Activated T-cell treated with anti-CD3 and anti-CD28 coated beads for 24 hours (primary cell): ENCODE results near the gene PLD3.
"Not testable (repeated sequence)": the region's sequence is repeated elsewhere in the genome, so short reads cannot be mapped to it uniquely, and the experiment has no call there.

Experiments used
- DNase-seq: peaks from one replicate; pipeline ENCODE4 v3.0.0-alpha.2; 2020; ENCODE audit warnings: low read depth

The PLD3 gene

GRCh38 chr19:40389404-40390083, 41.0 kb downstream of the PLD3 start:
- DNase-seq, result no peak

DNA sequence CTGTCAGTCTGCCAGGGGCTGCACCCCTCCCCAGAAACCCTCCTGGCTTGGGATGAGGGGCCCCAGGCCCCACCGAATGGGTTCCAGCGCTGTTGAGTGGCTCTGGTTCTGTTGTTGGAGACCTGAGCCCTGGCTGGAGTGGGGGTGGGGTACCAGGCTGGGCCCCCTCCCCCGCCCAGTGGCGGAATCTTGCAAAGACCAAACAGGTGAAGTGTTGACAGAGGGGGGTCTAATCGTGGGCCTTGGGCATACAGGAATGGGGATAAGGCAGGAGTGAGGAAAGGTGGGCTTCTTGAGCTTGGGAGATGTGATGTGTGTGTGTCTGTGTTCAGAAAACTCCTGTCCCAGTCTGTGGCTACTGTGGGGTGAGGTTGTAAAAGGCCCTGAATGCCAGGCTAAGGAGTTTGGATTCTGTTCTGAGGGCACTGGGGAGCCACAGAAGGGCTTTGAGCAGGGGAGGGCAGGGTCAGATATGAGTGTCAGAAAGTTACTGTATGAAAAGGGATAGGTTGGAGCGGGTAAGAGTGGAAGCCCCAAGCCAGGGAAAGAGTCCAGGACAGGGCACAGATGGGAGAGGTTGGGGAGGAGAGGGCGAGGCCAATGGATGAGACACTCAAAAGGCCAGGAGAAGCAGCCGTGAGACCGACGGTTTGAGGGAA, 41.7 kb downstream of the PLD3 start, which contains the start of gene HIPK4:
Gene HIPK4, minus strand, starts transcription at position 98 of the 659 bp plus-strand sequence. CDS start 279 bp downstream, outside the sequence.
- no peak for DNase-seq

GRCh38 chr19:40392123-40392522, 43.6 kb downstream of the PLD3 start:
- DNase-seq, result no peak

DNA sequence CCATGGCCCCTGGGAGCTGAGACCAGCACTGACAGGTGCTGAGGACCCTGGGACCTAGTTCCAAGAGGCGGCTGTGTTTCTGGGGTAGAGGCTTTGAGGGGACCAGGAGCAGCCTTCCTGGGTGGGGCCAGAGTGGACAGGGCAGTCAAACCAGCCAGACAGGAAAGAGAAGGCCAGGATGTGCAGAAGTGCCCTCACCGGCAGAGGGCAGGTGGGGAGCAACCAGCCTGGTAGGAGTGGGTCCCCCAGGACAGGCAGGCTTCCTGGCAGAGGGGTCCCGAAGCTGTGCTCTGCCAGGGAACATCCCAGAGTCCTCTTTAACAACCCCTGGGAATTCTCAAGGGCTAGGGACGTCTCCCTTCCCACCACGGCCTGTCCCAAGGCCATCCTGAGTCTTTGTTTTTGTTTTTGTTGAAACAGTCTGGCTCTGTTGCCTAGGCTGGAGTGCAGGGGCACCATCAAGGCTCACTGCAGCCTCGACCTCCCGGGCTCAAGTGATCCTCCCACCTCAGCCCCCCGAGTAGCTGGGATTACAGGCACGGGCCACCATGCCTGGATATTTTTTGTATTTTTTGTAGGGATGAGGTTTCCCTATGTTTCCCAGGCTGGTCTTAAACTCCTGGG, 44.5 kb downstream of the PLD3 start:
- no peak for DNase-seq

DNA sequence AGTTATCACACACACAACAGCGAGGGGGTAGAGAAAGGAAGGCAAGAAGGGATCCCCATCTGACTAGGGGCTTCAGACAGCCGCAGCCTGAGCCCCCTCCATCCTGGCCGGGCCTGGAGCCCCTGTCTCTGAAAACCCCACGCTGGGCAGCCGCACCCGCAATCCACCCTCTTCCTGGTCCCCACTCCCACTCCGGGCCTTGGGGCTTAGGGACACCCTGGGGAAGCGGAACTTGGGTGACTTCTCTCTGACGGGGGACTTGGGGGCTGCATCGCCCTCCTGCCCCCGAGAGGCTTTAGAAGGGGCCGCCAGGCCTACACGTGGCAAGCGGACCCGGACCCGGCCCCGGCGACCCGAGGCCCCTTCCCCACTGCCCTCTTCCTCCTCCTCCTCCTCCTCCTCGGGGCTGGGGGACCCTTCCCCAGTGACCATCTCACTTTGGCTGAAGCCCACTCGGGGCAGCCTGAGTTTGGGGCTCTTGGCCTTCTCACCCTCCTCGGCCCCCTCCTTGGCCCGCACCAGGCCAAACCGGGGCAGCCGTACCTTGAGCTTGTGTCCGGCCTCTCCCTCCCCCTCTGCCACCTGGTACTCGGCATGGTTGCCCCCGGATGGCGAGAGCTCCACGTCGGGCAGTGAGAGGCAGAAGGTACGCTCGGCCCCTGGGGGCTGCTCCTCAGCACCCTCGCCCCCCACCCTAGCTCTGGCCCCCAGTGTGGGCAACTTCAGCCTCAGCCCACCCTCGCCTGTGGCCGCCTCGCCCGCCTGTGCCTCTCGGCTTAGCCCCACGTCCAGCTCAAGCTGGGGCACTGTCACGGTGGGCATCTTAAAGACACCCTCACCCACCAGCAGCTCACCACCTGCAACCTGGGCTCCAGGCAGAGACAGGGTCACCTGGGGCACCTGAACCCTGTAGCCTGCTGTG, 45.7 kb downstream of the PLD3 start:
- no peak for DNase-seq

DNA sequence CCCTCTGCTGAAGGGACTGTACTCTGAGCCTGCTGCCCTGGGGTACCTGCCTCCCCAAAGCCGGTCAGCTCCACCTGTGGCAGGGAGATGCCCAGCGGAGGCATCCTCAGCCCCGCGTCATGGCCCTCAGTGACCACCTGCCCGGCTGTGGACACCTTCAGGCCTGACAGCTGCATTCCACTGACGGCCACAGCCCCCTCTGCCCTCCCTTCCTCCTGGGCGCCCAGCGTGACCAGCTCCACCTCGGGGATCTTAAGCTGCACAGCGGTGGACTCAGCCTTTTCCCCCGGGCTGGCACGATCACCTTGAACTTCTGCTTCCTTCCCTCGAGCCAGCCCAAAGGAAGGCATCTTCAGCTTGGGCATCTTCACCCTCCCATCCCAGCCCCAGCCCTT, 46.3 kb downstream of the PLD3 start:
- DNase-seq, result no peak

- no peak for DNase-seq
Observed at GRCh38 chr19:40395956-40396355, 47.5 kb downstream of the PLD3 start.

DNA sequence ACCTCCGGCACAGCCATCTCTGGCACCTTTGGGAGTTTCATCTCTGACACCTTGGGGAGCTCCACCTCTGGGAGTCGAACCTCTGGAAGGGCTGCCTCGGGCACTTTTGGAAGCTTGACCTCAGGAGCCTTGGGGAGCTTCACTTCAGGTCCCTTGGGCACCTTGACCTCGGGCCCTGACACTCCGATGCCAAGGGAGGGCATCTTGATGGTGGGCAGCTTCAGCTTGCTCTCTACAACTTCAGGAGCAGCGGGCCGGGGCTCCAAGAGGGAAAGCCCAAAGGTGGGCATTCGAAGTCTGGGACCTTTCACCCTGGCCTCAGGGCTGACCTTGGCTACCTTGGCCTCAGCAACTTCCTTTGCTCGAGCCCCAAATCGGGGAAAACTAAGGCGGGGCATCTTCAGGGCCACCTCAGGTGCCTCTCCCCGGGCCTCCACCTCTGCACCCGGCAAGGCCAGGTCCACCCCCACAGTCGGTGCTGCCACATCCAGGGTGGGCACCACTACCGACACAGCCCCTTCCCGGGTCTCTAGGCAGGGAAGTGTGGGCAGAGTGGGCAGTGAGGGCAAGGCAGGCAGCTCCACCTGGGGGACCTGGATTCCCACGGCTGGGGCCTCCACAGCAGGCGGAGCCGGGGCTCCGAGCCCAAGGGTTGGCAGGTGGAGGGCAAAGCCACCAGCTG, 48.5 kb downstream of the PLD3 start:
- no peak for DNase-seq

GRCh38 chr19:40397568-40397906, 49.0 kb downstream of the PLD3 start:
- no peak for DNase-seq

DNA sequence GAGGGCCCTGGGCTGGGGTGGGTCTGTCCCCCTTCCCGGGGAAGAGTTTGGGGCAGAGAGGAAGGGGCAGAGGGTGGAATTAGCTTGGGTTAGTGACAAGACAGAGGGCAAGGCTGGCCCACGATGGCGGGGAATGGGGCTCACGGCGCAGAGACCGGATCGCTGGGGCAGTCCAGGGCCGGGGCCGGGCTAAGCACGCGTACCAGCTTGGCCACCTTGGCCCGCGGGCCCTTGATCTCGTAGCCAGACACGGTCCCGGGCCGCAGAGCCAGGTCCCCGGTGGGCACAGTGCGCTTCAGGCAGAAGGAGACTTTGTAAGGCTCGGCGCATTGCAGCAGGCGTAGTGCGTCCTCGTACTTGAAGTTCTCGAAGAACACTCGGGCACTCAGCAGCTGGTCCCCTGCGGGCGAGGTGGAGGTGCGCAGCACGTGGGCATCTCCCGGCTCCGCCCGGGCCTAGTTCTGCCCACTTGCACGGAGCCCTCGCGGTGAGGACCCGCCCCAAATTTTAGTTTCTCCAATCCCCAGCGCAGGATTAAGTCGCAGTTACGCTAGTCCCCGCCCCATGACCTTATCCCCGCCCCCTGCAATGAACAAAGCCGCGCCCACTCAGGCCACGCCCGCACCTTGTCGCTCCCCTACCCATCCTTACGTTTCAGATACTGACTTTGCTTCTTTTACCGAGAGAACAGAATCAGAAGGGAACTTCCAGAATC, 50.1 kb downstream of the PLD3 start:
- peak; percentile 55 for DNase-seq

- no peak for DNase-seq
Observed at GRCh38 chr19:40400559-40400958, 52.1 kb downstream of the PLD3 start.

DNA sequence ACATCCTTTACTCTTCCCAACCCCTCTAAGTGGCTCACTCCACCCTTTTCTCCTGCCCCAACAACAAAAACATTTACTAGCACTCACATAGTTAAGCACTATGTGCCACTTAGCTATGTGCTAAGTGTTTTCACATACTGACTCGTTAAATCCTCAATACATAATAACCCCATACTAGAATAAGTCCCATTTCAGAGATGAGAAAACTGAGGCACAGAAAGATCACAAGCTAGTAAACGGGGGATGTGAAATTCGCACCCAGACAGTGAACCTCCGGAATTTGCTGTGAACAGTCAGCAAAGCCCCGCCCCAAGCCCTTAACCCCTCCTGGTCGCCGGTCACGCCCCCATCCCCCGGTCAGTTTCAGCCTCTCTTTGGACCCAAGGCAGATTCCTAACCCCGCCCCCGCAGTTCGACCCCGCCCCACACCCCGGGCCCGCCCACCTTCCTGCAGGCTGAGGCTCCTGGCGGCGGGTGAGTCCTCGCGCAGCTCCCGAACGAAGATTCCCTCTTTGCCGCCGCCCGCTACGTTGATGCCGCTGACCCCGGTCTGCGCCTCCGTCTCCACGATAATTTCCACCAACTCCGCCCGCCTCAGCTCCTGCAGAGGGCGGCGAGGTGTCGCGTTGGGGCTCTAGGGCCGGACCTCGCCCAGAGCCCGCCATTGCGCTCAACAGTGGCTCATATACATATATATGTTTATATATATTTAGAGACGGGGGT, 54.9 kb downstream of the PLD3 start:
- DNase-seq, result peak; percentile 74

- DNase-seq, result no peak
Observed at GRCh38 chr19:40407714-40408597, 59.5 kb downstream of the PLD3 start.

DNA sequence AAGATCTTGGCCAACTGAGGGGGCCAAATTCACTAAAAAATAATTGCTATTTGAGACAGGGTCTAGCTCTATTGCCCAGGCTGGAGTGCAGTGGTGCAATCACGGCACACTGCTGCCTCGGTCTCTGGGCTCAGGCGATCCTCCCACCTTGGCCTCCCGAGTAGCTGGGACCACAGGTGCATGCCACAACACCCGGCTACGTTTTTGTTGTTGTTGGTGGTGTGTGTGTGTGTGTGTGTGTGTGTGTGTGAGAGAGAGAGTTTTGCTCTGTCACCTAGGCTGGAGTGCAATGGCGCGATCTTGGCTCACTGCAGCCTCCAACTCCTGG, 60.1 kb downstream of the PLD3 start:
- DNase-seq, result not testable (repeated sequence)

- DNase-seq, result no peak
Observed at GRCh38 chr19:40410030-40410389, 61.5 kb downstream of the PLD3 start.

DNA sequence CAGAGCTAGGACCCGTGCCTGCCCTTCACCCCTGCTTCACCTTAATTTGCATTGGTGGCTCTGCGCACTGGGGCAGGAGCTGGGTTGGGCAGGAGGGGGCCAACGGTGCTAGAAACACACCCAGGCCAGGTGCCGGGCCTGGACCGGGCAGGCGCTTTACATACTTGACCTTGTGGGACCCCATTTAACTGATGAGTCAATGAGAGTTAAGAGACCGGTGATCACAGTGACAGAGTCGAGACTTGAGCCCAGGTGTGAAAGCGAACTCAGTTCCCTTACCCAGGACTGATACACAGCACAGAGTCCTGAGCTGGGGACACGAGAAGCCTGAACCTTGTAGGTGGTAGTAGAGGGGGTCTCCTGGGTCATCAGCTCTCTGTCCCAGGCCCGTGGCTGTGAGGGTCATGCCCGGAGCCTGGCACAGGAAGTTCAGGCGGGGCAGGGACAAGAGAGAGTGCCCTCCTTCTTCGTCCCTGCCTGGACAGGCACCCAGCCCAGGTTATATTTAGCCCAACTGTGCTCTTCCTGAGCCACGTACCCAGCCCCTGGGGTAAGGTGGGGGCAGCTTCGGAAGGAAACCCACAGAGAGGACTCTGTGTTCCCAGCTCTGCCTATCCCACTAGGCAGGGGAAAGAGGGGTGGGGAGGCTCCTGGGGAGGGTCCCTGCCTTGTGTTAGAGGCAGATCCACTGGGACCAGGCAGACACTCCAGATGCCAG, 62.8 kb downstream of the PLD3 start:
- no peak for DNase-seq

DNA sequence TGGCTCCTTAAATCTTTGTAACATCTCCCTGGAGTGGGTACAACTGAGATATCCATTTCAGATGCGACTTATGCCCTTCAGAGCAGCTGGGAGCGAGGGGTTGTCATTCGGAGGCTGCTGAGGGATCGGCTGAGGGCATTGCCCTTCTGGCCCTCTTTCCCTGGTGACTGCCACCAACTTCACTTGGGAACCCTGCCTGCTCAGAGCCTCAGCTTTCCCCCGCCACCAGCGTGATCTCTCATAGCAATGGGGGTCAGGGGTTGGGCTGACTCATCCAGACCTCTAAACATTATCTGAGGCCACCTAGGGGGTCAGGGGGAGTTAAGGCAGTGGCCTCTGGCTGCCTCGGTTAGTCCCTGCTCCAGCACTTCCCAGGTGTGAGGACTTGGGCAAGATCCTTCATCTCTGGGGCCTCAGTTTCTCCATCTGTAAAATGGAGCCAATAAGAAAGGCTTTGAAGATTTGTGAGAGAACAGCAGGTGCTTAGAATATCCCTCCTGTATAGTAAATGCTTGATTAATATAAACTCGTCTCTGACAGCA, 63.5 kb downstream of the PLD3 start:
- DNase-seq, result no peak

GRCh38 chr19:40412866-40413265, 64.4 kb downstream of the PLD3 start:
- no peak for DNase-seq
